ENCODE measurements around the gene FGFBP1.
"Not testable (repeated sequence)": the region's sequence is repeated elsewhere in the genome, so short reads cannot be mapped to it uniquely, and the experiment has no call there.

Gene FGFBP1

GRCh38 chr4:15944895-15945294 lies 6.4 kb upstream of the FGFBP1 start:
- DNase-seq = no peak

- DNase-seq = no peak
Observed at GRCh38 chr4:15942283-15942682, 3.7 kb upstream of the FGFBP1 start.

GRCh38 chr4:15938182-15938581 lies 358 bp downstream of the FGFBP1 start:
- DNase-seq = no peak

GRCh38 chr4:15936495-15936894 lies 2.0 kb downstream of the FGFBP1 start:
- DNase-seq = no peak

GRCh38 chr4:15935504-15936402 lies 2.8 kb downstream of the FGFBP1 start:
- no peak for DNase-seq

GRCh38 chr4:15934259-15934658 lies 4.3 kb downstream of the FGFBP1 start:
- DNase-seq = no peak

GRCh38 chr4:15931451-15932210 lies 6.9 kb downstream of the FGFBP1 start:
- DNase-seq = no peak

- DNase-seq = no peak
Observed at GRCh38 chr4:15930314-15930713, 8.2 kb downstream of the FGFBP1 start.

- no peak for DNase-seq
Observed at GRCh38 chr4:15929540-15929939, 9.0 kb downstream of the FGFBP1 start.

- no peak for DNase-seq
Observed at GRCh38 chr4:15928883-15929282, 9.7 kb downstream of the FGFBP1 start.

GRCh38 chr4:15926486-15926885 lies 12.1 kb downstream of the FGFBP1 start:
- no peak for DNase-seq

- no peak for DNase-seq
Observed at GRCh38 chr4:15925830-15926229, 12.7 kb downstream of the FGFBP1 start.

GRCh38 chr4:15921592-15921932 lies 17.0 kb downstream of the FGFBP1 start:
- no peak for DNase-seq

- no peak for DNase-seq
Observed at GRCh38 chr4:15920723-15921591, 17.6 kb downstream of the FGFBP1 start.

GRCh38 chr4:15918484-15919129 lies 19.9 kb downstream of the FGFBP1 start:
- no peak for DNase-seq

- DNase-seq = no peak
Observed at GRCh38 chr4:15917297-15917696, 21.2 kb downstream of the FGFBP1 start.

GRCh38 chr4:15916358-15916757 lies 22.2 kb downstream of the FGFBP1 start:
- not testable (repeated sequence) for DNase-seq

GRCh38 chr4:15914736-15915135 lies 23.8 kb downstream of the FGFBP1 start:
- DNase-seq = no peak

- DNase-seq = no peak
Observed at GRCh38 chr4:15914291-15914690, 24.2 kb downstream of the FGFBP1 start.

GRCh38 chr4:15913631-15913970 lies 24.9 kb downstream of the FGFBP1 start:
- no peak for DNase-seq

- DNase-seq = no peak
Observed at GRCh38 chr4:15912961-15913630, 25.4 kb downstream of the FGFBP1 start.

GRCh38 chr4:15912236-15912635 lies 26.3 kb downstream of the FGFBP1 start:
- no peak for DNase-seq

Data from NCI-H82 (cell line).